CD14-positive monocyte (primary cell): ENCODE results near the gene RRAD. TPM values are rescaled to one million over a fixed set of nuclear protein-coding genes. Genes with fewer than 3 reads are reported as not detected.

Source experiments
- DNase-seq, 3 donors: peaks; one replicate each; pipeline ENCODE4 v3.0.0-alpha.2; 2011 to 2022
- H2AFZ ChIP-seq: 2 replicates; pipeline ENCODE4 v1.6.0; 2012; ENCODE audit warnings: mild to moderate bottlenecking, low read depth, low read length, inconsistent platforms; ENCODE audit not compliant: insufficient read depth, poor library complexity, severe bottlenecking
- H3K27ac ChIP-seq, 2 donors: 1 replicate in 1 of 2; 2 replicates in 1 of 2; pipeline ENCODE4 v1.5.1; 2012 to 2013; ENCODE audit warnings: low read length in 2 of 2, control low read depth in 1 of 2, inconsistent platforms in 1 of 2, low read depth in 1 of 2, mild to moderate bottlenecking in 1 of 2
- H3K27me3 ChIP-seq, 2 donors: one replicate each; pipeline versions ENCODE4 v1.6.0 to v1.6.1; 2011 to 2013; ENCODE audit warnings: low read length in 2 of 2; ENCODE audit not compliant: control insufficient read depth in 2 of 2, insufficient read depth in 2 of 2
- H3K36me3 ChIP-seq, 2 donors: replicated peaks in 1 of 2; 1 replicate in 1 of 2; 2 replicates in 1 of 2; pipeline versions ENCODE4 v1.5.1 to v1.6.1; 2012 to 2013; ENCODE audit warnings: low read length in 2 of 2, control low read depth in 1 of 2, inconsistent platforms in 1 of 2, mild to moderate bottlenecking in 1 of 2; ENCODE audit not compliant: insufficient read depth in 2 of 2, control insufficient read depth in 1 of 2
- H3K4me1 ChIP-seq, 2 donors: 1 replicate in 1 of 2; 2 replicates in 1 of 2; pipeline versions ENCODE4 v1.5.1 to v1.6.1; 2012 to 2013; ENCODE audit warnings: low read length in 2 of 2, control low read depth in 1 of 2, inconsistent platforms in 1 of 2, mild to moderate bottlenecking in 1 of 2, moderate library complexity in 1 of 2; ENCODE audit not compliant: insufficient read depth in 2 of 2, control insufficient read depth in 1 of 2
- H3K4me2 ChIP-seq: replicated peaks from 2 replicates; pipeline ENCODE3; 2012; ENCODE audit warnings: low read length, moderate library complexity, mild to moderate bottlenecking; ENCODE audit not compliant: poor library complexity, severe bottlenecking; ENCODE audit errors: extremely low read depth
- H3K4me3 ChIP-seq, 3 experiments: fragments of 200-600 bp in 1 of 3; sonication (generic) in 1 of 3; replicated peaks in 1 of 3; 1 replicate in 2 of 3; 2 replicates in 1 of 3; pipeline ENCODE4 v1.5.1; 2011 to 2013; ENCODE audit warnings: low read length in 3 of 3, mild to moderate bottlenecking in 3 of 3, control low read depth in 2 of 3, low read depth in 2 of 3, inconsistent platforms in 1 of 3, moderate library complexity in 1 of 3
- H3K79me2 ChIP-seq: 2 replicates; pipeline ENCODE4 v1.6.0; 2012; ENCODE audit warnings: mild to moderate bottlenecking, control low read depth, inconsistent platforms, low read length, moderate library complexity; ENCODE audit not compliant: insufficient read depth
- H3K9ac ChIP-seq: 2 replicates; pipeline ENCODE4 v1.6.0; 2017; ENCODE audit warnings: low read length, mild to moderate bottlenecking; ENCODE audit not compliant: insufficient read depth, poor library complexity, severe bottlenecking
- H3K9me3 ChIP-seq, 2 donors: replicated peaks in 1 of 2; 1 replicate in 1 of 2; 2 replicates in 1 of 2; pipeline versions ENCODE4 v1.5.1 to v1.6.1; 2012 to 2013; ENCODE audit warnings: low read length in 2 of 2, control low read depth in 1 of 2; ENCODE audit not compliant: control insufficient read depth in 1 of 2, insufficient read depth in 1 of 2
- H4K20me1 ChIP-seq: 2 replicates; pipeline ENCODE4 v1.6.0; 2012; ENCODE audit warnings: mild to moderate bottlenecking, low read length, control low read depth, moderate library complexity; ENCODE audit not compliant: insufficient read depth
- H3K27ac Mint-ChIP-seq, 7 donors: one replicate each; pipeline ENCODE4 v1.8.0; 2020; ENCODE audit warnings: mild to moderate bottlenecking in 7 of 7, mixed read lengths in 7 of 7, moderate library complexity in 6 of 7, inconsistent platforms in 2 of 7
- H3K27me3 Mint-ChIP-seq, 3 donors: one replicate each; pipeline ENCODE4 v1.8.0; 2021 to 2022; ENCODE audit warnings: low read depth in 3 of 3, mild to moderate bottlenecking in 3 of 3, mixed read lengths in 3 of 3, moderate library complexity in 3 of 3, inconsistent platforms in 1 of 3
- H3K36me3 Mint-ChIP-seq, 2 donors: one replicate each; pipeline ENCODE4 v1.8.0; 2020; ENCODE audit warnings: mixed read lengths in 2 of 2, inconsistent platforms in 1 of 2, mild to moderate bottlenecking in 1 of 2
- H3K4me1 Mint-ChIP-seq: one replicate; pipeline ENCODE4 v1.8.0; 2020; ENCODE audit warnings: mild to moderate bottlenecking, mixed read lengths
- H3K4me3 Mint-ChIP-seq, 2 donors: one replicate each; pipeline ENCODE4 v1.8.0; 2020; ENCODE audit warnings: mild to moderate bottlenecking in 2 of 2, mixed read lengths in 2 of 2, moderate library complexity in 1 of 2
- H3K9me3 Mint-ChIP-seq, 7 donors: one replicate each; pipeline ENCODE4 v1.8.0; 2020 to 2022; ENCODE audit warnings: mixed read lengths in 7 of 7, mild to moderate bottlenecking in 6 of 7, moderate library complexity in 6 of 7, inconsistent platforms in 2 of 7
- WGBS: methylation state at CpG from one replicate; pipeline ENCODE4 v1.1.5; 2013; ENCODE audit warnings: missing lambda C conversion rate; ENCODE audit not compliant: insufficient coverage; 5-methylcytosine and 5-hydroxymethylcytosine counted together
- intact Hi-C, 2 donors: fragments of 100-400 bp; cut with micrococcal nuclease; formaldehyde crosslinking; loops; one replicate each; pipeline versions ENCODE4 v1.15.0 to v1.15.1; 2023
- polyA plus RNA-seq, 3 donors: library from polyadenylated mRNA; depleted of rRNA in 1 of 3; unstranded in 2 of 3; stranded (reverse) in 1 of 3; fragments of 300-500 nt in 2 of 3; fragments of >200 nt in 1 of 3; fragmentation: Illumina TruSeq in 2 of 3; gene quantifications; 1 replicate in 2 of 3; 2 replicates in 1 of 3; pipeline ENCODE4 v1.2.3, GENCODE V29; 2012 to 2021
- TF ChIP-seq, protein P1 (sequence below): fragments of 200-600 bp; IDR thresholded peaks from one replicate; pipeline ENCODE4 v1.8.0; 2022; ENCODE audit warnings: antibody characterized with exemption, mild to moderate bottlenecking

The RRAD gene
- polyA plus RNA-seq, 3 donors: 0.42 to 1.9 (median 0.55) TPM

- Histone ChIP-seq H3K9ac (no peak overlapping the region), H3K4me1 (no peaks in the 10 kb centered on the region), H3K9me3 (no peaks in the 10 kb centered on the region), H3K4me3 (no peak overlapping the region), H3K27ac (no peak overlapping the region), H2AFZ (no peak overlapping the region), H3K79me2 (no peaks in the 10 kb centered on the region), H3K4me2 (no peak overlapping the region), H4K20me1 (no peaks in the 10 kb centered on the region), H3K36me3 (peaks cover 3 to 13% of the 10 kb centered on the region in 2 donors), H3K27me3 (peaks cover 7 to 9% of the 10 kb centered on the region in 2 donors)
- WGBS: 67% methylated on average over 1 of the region's 2 CpGs
- Mint-ChIP-seq H3K9me3 (peaks cover 0 to 3% (median 0%) of the 10 kb centered on the region in 7 donors), H3K4me3 (no peak overlapping the region), H3K27me3 (peaks cover 8 to 12% (median 11%) of the 10 kb centered on the region in 3 donors), H3K36me3 (peaks cover 19 to 22% of the 10 kb centered on the region in 2 donors), H3K4me1 (no peaks in the 10 kb centered on the region), H3K27ac (no peak overlapping the region)
- DNase-seq: no peak
- TF ChIP-seq, protein P1, sequence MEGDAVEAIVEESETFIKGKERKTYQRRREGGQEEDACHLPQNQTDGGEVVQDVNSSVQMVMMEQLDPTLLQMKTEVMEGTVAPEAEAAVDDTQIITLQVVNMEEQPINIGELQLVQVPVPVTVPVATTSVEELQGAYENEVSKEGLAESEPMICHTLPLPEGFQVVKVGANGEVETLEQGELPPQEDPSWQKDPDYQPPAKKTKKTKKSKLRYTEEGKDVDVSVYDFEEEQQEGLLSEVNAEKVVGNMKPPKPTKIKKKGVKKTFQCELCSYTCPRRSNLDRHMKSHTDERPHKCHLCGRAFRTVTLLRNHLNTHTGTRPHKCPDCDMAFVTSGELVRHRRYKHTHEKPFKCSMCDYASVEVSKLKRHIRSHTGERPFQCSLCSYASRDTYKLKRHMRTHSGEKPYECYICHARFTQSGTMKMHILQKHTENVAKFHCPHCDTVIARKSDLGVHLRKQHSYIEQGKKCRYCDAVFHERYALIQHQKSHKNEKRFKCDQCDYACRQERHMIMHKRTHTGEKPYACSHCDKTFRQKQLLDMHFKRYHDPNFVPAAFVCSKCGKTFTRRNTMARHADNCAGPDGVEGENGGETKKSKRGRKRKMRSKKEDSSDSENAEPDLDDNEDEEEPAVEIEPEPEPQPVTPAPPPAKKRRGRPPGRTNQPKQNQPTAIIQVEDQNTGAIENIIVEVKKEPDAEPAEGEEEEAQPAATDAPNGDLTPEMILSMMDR: no peak
- intact Hi-C loops: no loop called here
These were observed 39.0 kb downstream of the RRAD start for GRCh38 chr16:66886321-66886720.

GRCh38 chr16:66885491-66885890 is 39.8 kb downstream of the RRAD start:
- H3K36me3 ChIP-seq: peaks cover 3 to 13% of the 10 kb centered on the region in 2 donors
- no peaks in the 10 kb centered on the region for H3K79me2 ChIP-seq
- no peak overlapping the region for H3K4me3 ChIP-seq
- H3K9me3 ChIP-seq: no peaks in the 10 kb centered on the region
- H3K4me3 Mint-ChIP-seq: no peak overlapping the region
- H4K20me1 ChIP-seq: no peaks in the 10 kb centered on the region
- no peak for DNase-seq
- no peak overlapping the region for H3K4me2 ChIP-seq
- peaks cover 12 to 16% (median 14%) of the 10 kb centered on the region in 3 donors for H3K27me3 Mint-ChIP-seq
- peaks cover 0 to 3% (median 0%) of the 10 kb centered on the region in 7 donors for H3K9me3 Mint-ChIP-seq
- peaks cover 19 to 22% of the 10 kb centered on the region in 2 donors for H3K36me3 Mint-ChIP-seq
- H3K4me1 ChIP-seq: peaks cover 7 to 8% of the 10 kb centered on the region in 2 donors
- no peak overlapping the region for H3K27ac Mint-ChIP-seq
- no peak overlapping the region for H3K27ac ChIP-seq
- intact Hi-C loops: no loop called here
- peaks cover 7 to 16% of the 10 kb centered on the region in 2 donors for H3K27me3 ChIP-seq
- TF ChIP-seq, protein P1: no peak
- H2AFZ ChIP-seq: no peak overlapping the region
- H3K4me1 Mint-ChIP-seq: peaks cover 2% of the 10 kb centered on the region
- no peak overlapping the region for H3K9ac ChIP-seq
- WGBS: 97% methylated on average over 11 of the region's 12 CpGs
